Parathyroid adenoma (tissue), 2 donors: ENCODE data around the gene SLC4A1AP.
A peak's percentile ranks its signal among the peaks of the same experiment; 100 is the strongest.

Experiments
- H2AFZ ChIP-seq: fragments of 300-600 bp; sonication (generic); one replicate; pipeline ENCODE4 v1.7.0; 2017; ENCODE audit warnings: antibody characterized with exemption, mild to moderate bottlenecking
- H3K27ac ChIP-seq: fragments of 300-600 bp; sonication (generic); one replicate; pipeline ENCODE4 v1.7.0; 2017
- H3K27me3 ChIP-seq: fragments of 300-600 bp; sonication (generic); one replicate; pipeline ENCODE4 v1.7.0; 2017; ENCODE audit warnings: low read length; ENCODE audit not compliant: control insufficient read depth, insufficient read depth
- H3K36me3 ChIP-seq: fragments of 300-600 bp; sonication (generic); one replicate; pipeline ENCODE4 v1.7.0; 2017; ENCODE audit warnings: low read length; ENCODE audit not compliant: control insufficient read depth, insufficient read depth
- H3K4me1 ChIP-seq: fragments of 300-600 bp; sonication (generic); one replicate; pipeline ENCODE4 v1.7.0; 2017; ENCODE audit warnings: control low read depth
- H3K4me2 ChIP-seq: fragments of 300-600 bp; sonication (generic); one replicate; pipeline ENCODE4 v1.7.0; 2017; ENCODE audit warnings: low read length
- H3K4me3 ChIP-seq: fragments of 300-600 bp; sonication (generic); one replicate; pipeline ENCODE4 v1.7.0; 2017; ENCODE audit warnings: low read depth, low read length
- H3K79me2 ChIP-seq: fragments of 300-600 bp; sonication (generic); one replicate; pipeline ENCODE4 v1.7.0; 2017; ENCODE audit warnings: control low read depth
- H3K9ac ChIP-seq: fragments of 300-600 bp; sonication (generic); one replicate; pipeline ENCODE4 v1.7.0; 2017; ENCODE audit warnings: mild to moderate bottlenecking
- H3K9me3 ChIP-seq: fragments of 300-600 bp; sonication (generic); one replicate; pipeline ENCODE4 v1.7.0; 2017; ENCODE audit warnings: low read length; ENCODE audit not compliant: control insufficient read depth
- CTCF ChIP-seq: fragments of 300-600 bp; sonication (generic); IDR thresholded peaks from one replicate; pipeline ENCODE4 v1.7.0; 2017; ENCODE audit warnings: antibody characterized with exemption, mild to moderate bottlenecking
- donor health status: primary hyperparathyroidism.

Gene SLC4A1AP

GRCh38 chr2:27730980-27731691 lies 67.4 kb downstream of the SLC4A1AP start:
- no peaks in the 10 kb centered on the region for H3K27me3 ChIP-seq
- peaks cover 5% of the 10 kb centered on the region for H3K4me1 ChIP-seq
- H3K79me2 ChIP-seq: no peaks in the 10 kb centered on the region
- no peak overlapping the region for H2AFZ ChIP-seq
- H3K27ac ChIP-seq: peak overlapping the region; percentile 53
- peak overlapping the region; percentile 8 for H3K4me2 ChIP-seq
- TF ChIP-seq CTCF: no peak
- H3K9me3 ChIP-seq: no peaks in the 10 kb centered on the region
- H3K36me3 ChIP-seq: no peaks in the 10 kb centered on the region
- H3K9ac ChIP-seq: no peak overlapping the region
- no peak overlapping the region for H3K4me3 ChIP-seq

- no peak overlapping the region for H3K27ac ChIP-seq
- H3K9ac ChIP-seq: no peak overlapping the region
- H3K4me2 ChIP-seq: no peak overlapping the region
- H3K27me3 ChIP-seq: no peaks in the 10 kb centered on the region
- H3K4me1 ChIP-seq: peaks cover 5% of the 10 kb centered on the region
- no peaks in the 10 kb centered on the region for H3K79me2 ChIP-seq
- H2AFZ ChIP-seq: no peak overlapping the region
- H3K9me3 ChIP-seq: no peaks in the 10 kb centered on the region
- no peak for TF ChIP-seq CTCF
- no peaks in the 10 kb centered on the region for H3K36me3 ChIP-seq
- H3K4me3 ChIP-seq: no peak overlapping the region
Observed at GRCh38 chr2:27734305-27734704, 70.6 kb downstream of the SLC4A1AP start.

DNA sequence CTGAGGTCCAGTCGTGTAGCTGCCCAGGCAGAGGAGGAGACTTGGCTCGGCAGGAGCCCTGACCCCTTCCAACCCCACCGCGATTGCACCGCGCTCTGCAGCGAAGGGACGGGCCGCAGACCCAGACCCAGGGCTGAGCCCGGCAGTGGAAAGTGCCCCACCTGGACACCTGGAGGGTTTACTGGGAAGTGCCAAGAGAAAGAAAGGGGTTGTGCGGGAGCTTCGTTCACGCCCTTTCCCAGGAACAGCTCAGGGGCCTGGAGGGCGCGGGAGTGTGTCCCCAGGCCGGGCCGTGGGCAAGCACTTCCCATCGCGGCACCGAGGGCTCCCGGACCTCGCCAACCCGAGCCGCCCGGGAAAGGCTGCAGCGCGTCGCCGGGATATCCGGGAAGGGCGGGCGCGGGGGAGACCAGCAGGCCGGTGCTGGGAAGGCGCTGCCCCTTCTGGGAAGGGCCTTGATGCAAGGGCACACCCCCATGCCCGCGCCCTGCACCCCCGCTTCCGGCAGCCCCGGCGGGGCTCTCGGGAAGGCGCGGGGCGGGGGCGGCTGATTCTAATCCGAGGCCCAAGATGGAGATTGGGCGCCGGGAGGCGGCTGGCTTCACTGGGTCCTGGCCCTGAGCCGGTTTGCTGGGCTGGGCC lies 71.7 kb downstream of the SLC4A1AP start:
- Histone ChIP-seq H3K79me2 (no peaks in the 10 kb centered on the region), H3K4me3 (peak overlapping the region; percentile 27), H3K36me3 (no peaks in the 10 kb centered on the region), H3K4me1 (peaks cover 5% of the 10 kb centered on the region), H3K27me3 (no peaks in the 10 kb centered on the region), H3K27ac (peak overlapping the region; percentile 58), H2AFZ (peak overlapping the region; percentile 99), H3K9me3 (no peaks in the 10 kb centered on the region), H3K9ac (no peak overlapping the region), H3K4me2 (peak overlapping the region; percentile 42)
- TF ChIP-seq CTCF: no peak

GRCh38 chr2:27736031-27736889 lies 72.6 kb downstream of the SLC4A1AP start:
- Histone ChIP-seq H3K4me2 (no peak overlapping the region), H3K9ac (no peak overlapping the region), H3K27me3 (no peaks in the 10 kb centered on the region), H3K4me3 (no peak overlapping the region), H3K4me1 (peaks cover 5% of the 10 kb centered on the region), H3K27ac (peak overlapping the region; percentile 58), H3K79me2 (no peaks in the 10 kb centered on the region), H2AFZ (peak overlapping the region; percentile 99), H3K9me3 (no peaks in the 10 kb centered on the region), H3K36me3 (no peaks in the 10 kb centered on the region)
- no peak for TF ChIP-seq CTCF
